GM19463 (cell line): ENCODE results near the gene KCNQ1.

Source experiments
- ATAC-seq: cut with Tn5 transposase; IDR thresholded peaks from one replicate; pipeline ENCODE4 v1.9.1; 2021; ENCODE audit warnings: mild to moderate bottlenecking, moderate library complexity; ENCODE audit not compliant: unreplicated experiment

Gene KCNQ1

DNA sequence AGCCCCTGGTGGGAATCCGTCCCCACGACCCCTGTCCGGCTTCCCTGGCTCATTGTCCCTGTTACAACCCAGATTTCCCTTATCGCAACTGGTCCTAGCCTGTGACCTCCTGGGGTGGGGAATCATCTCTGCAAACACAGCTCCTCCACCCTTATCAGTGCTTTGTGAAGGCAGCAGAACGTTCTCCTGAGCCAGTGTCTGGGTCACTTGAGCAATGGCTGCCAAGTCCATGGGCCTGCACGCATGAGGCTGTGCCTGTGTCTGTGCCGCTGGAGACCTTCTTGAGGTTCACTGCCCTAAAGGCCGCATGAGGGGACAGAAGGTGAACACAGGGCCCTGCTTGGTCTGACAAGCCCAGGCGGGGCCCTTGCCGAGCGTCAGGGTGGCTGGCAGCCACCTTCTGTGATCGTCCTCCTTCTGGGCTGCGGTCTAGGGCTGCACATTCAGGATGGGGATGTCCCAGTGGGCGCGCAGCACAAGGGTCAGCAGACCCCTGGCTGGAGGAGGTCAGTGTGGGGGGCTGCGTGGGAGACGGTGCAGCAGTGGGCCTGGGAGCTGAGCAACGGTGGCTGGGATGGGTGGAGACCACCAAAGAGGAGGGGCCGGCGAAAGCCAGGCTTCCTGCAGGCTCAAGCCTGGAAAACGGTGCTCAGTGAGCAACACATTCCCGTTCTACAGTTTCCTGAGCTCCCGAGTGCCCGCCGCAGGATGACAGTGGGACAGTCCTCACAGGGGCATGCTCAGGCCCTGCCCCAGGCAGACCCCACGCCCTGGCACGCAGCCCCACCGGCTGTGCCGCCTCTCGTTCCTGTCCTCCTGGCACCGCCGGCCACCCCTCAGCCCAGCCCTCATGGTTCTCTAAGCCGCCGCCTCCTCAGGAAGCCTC is 366.6 kb downstream of the KCNQ1 start:
- no peak for ATAC-seq

GRCh38 chr11:2812371-2812991 is 367.7 kb downstream of the KCNQ1 start:
- no peak for ATAC-seq

DNA sequence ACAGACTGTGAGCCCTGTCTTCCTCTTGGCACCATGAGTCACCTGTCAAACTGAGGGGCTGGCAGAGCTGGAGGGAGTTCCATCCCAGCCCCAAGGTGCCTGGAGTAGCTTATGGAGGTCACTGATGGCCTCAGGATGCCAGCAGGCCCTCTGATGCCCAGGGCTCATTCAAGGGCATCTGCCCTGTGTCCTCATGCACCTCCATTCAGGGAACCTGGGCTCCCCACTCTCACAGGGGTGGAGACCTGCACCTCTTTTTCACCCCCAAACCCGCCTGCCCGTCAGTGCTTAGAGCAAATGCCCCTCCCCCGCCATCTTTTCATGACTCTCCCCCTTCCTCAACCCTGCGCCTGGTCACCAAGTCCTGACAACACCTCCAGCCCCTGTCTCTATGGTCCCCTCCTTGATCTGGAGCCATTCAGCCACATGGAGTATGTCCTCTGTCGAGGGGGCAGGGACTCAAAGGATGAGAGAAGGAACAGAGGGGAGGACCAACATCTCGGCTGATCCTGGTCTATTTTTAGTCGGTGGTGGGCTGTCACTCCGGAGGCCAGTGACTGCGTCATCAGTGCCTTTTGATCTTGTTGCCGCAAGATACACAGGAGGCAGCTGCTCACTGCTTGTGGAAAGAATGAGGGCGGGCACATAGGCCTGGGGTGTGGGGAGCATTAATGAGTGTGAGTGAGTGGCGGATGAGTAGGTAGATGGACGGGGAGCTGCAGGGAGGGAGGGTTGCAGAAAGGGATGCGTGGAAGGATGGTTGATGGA is 368.5 kb downstream of the KCNQ1 start:
- no peak for ATAC-seq

- no peak for ATAC-seq
Observed at GRCh38 chr11:2813968-2814367, 369.2 kb downstream of the KCNQ1 start.

DNA sequence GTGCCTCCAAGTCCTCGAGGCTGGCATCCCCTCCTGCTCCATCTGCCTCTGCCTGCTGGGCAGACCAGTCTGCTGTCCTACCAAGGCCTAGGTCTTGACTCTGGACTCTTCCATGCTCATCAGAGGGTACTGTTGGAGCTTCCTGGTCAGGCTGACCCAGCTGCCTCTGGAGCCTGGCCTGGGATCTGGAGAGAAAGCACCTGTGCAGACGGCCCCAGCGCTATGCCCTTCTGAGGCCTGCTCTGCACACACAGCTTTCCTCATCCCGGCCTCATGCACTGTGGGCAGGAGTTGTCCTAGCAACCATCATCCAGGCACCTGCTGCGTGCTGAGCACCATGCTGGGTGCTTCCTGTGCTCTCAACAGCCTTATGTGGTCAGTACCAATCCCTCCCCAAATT is 369.9 kb downstream of the KCNQ1 start:
- no peak for ATAC-seq

DNA sequence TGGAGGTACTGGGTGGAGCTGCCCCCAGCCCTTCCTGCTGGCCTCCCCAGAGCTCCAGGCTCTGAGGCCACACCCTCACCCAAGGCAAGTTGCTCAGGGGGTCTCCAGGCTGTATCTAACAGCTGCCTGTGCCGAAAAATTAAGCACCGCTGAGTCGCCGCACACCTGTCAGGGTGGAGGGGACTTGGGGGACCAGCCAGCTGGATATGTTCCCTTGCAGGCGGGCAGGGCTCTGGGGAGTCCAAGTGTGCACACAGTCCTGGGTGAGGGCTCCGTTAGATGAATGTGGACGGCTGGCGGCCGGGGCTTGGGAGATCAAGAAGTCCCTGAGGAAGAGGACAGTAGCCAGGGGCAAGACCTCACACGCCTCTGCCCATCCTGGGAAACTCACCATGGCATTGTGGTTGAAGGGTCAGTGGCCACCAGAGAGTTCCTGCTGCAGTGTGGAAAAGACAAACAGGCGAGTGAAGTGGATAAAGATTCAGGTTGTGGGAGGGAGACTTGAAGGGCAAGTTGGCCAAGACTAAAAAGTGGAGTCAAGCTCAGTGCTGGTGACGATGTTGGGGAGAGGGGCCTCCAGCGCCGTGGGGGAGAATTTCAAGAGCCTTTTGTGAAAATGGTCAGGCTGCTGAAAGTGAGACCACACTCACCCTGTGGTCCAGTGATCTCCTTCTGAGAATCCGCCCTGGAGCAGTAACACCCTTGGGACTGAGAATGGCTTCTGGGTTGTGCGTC is 371.1 kb downstream of the KCNQ1 start:
- no peak for ATAC-seq

DNA sequence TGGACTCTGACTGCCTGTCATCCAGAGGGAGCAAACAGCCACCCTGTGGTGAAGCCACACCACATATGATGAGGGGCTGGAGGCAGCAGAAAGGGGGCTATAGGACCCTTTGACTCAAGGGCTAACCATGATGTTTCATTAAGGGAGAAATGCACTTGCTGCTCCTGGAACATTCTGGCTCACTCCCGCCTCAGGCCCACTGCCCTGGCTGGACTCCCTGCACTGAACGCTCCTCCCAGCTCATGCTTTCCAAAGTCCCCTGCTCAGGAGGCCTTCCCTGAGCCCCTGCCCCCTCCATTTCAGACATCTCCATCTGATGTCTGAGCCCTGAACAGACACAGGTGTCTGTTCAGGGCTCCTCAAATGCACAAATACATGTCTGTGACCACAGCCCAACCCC is 371.7 kb downstream of the KCNQ1 start:
- ATAC-seq: no peak

- ATAC-seq: no peak
Observed at GRCh38 chr11:2816941-2817421, 372.2 kb downstream of the KCNQ1 start.

GRCh38 chr11:2817431-2817830 is 372.6 kb downstream of the KCNQ1 start:
- ATAC-seq: no peak

DNA sequence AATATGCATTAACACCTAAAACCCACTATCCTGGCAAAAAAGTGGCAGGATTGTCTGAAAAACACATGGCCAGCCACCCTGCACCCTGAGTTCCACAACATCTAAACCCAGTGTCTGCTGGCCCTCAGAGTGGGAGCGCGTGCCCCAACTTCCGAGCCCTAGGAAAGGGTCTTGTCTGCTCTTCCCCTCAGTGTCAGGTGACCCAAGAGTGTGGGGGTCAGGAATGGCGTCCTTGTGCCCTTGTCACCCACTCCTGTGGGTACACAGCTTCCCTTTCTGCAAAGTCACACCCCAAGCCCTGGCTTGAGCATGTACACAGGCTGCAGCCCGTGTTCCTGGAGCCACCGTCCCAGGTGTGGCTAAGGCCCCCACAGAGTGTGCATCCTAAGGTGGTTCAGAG is 373.2 kb downstream of the KCNQ1 start:
- no peak for ATAC-seq

GRCh38 chr11:2818503-2818902 is 373.7 kb downstream of the KCNQ1 start:
- no peak for ATAC-seq

- ATAC-seq: no peak
Observed at GRCh38 chr11:2819316-2819715, 374.5 kb downstream of the KCNQ1 start.

GRCh38 chr11:2820976-2821375 is 376.2 kb downstream of the KCNQ1 start:
- ATAC-seq: no peak

DNA sequence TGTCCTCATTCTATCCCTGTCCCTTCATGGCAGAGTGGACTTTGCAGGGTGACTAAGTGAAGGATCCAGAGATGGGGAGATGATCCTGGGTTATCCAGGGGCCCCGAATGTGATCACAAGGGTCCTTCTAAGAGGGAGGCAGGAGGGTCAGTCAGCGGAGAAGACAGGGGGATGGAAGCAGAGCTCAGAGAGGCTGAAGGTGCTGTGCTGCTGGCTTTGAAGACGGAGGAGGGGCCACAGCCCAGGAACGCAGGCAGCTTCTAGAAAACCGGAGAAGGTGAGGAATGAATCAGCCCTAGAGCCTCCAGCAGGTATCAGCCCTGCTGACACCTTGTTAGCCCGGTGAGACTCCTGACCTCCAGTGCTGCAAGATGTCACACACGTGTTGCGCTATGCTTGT is 377.1 kb downstream of the KCNQ1 start:
- no peak for ATAC-seq

DNA sequence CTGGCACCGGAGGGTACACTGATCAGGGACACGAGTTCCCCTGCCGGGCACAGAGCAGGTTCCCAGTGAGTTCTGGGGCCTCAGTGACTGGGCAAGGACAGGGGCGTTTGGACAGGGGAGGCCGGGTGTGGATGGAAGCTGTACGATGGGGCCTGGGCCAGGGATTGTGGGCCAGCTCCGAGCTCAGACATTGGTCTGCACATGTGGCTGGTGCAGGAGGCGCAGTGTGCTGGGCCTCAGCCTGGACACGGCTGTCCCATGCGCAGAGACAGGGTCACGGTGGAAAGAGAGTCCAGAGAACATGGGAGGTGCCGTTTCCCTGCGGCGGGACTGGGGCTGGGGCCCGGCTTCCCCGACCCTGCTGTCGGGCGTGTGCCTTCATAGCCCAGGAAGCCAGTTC is 380.0 kb downstream of the KCNQ1 start:
- ATAC-seq: no peak

DNA sequence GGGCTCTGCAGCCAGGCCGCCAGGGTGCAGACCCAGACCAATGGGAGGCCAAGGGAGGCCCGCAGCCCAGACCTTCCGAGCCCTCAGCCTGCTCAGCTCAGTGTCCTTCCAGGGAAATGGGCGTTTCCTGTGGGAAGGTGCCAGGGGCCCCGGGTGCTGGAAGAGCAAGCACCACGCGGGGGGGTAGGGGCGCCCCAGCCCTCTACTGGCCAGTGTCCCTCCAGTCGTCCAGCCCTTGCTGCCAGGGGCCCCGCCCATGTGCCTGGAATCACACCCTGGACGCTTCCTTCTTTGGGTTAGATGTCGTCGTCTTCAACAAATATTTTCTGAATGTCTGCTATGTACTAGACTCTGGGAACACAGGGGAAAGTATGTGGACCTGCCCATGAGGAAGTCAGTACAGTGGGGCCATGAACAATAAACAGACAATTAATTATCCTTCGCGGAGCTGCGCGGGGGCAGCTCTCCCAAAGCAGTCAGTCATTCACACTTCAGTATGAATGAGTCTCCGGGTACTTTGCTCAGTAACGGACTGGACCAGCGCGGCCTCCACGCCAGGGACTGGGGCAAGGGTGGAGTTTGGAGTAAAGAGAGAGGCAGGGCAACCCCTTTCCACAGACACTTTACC is 380.6 kb downstream of the KCNQ1 start:
- no peak for ATAC-seq

DNA sequence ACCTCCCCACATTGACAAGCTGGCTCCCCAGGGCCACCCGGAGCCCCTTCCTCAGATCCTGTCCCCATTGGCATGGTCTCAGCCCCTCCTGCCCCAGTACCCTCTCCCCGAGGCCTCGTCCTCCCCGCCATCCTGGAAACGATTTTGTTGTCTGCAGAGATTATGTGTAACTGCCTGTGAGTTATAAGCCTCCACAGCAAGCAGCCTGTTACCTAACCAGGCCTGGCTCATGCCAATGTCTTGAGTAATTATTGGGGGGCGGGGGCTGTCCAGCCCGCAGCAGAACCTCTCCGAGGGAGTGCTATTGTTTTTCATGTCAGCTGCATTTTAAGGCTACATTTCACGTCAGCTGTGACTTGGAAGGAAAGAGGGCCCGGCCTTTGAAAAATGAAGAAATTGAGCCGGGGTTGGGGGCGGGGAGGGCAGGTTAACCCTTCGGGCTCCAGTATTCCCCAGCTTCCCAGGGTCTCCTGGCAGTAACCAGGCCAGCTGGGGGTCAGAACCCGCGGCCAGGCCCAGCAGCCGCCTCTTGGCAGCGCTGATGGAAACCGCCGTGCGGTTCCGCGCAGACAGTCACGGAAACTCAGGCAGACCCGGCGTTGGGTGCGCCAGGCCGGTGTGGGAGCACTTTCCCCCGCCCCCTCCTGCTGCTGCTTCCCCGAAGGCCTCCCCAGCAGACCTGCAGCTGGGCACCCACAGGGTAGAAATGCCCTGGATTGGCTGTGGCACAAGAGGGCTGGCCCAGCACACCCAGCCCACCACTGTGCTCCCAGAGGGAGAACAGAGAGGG is 381.3 kb downstream of the KCNQ1 start:
- no peak for ATAC-seq

DNA sequence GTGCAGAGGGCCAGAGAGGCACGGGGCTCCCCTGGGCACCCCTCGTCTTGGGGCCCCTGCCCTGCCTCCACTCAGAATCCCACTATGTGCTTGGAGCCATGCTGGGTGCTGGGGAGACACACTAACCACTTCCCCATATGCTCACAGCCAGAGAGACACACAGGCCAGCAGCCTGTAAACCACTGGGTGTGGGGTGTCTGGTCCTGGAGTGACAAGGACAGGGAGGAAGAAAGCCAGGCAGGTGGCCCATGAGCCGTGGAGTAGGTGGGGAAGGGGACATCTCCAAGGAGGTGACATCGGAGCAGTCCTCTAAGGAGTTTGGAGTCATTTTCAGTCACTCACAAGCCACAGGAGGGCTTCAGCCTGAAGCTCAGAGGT is 381.9 kb downstream of the KCNQ1 start:
- no peak for ATAC-seq

GRCh38 chr11:2827256-2827655 is 382.4 kb downstream of the KCNQ1 start:
- ATAC-seq: no peak

DNA sequence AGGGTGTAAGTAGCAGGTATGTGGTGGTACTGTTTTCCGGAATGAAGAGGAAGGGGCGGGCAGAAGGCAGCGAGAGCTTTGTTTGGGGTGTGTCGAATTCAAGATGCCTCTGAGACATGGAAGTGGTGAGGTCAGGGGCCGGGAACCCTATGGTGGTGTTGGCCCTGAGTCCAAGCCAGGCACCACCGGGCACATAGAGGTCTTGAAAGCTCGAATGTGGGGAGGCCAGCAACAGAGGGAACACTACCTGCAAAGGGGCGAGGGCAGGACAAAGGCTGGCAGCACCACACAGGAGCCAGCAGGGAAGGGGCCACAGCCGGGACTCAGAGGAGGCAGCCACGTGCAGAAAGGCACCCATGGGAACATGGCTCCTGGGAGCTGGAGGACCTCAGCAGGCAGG is 383.0 kb downstream of the KCNQ1 start:
- no peak for ATAC-seq
